HG02943 (cell line): Measurements from ENCODE around the gene GOLGA6L10.
"Not testable (repeated sequence)": the region's sequence is repeated elsewhere in the genome, so short reads cannot be mapped to it uniquely, and the experiment has no call there.

ENCODE experiments used
- ATAC-seq: cut with Tn5 transposase; IDR thresholded peaks from one replicate; pipeline ENCODE4 v1.9.1; 2021; ENCODE audit warnings: mild to moderate bottlenecking, low read depth, moderate library complexity; ENCODE audit not compliant: unreplicated experiment

The GOLGA6L10 gene

DNA sequence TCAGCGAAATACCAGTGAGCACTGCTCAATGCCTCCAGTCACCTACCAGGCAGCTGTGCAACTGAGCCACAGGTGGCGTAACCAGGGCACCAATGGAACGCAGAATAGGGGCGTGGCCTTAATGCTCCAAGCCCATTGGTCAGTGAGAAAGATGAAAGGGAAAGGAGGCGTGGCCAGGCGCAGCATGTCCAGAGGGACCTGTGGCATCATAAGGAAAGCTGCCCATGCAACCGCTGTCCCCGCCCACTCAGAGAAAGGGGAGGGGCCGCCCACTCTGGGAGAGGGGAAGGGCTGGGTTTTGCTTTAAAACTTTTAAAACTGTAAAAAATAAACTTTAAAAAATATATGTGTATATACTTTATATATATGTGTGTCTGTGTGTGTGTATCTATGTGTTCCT, at the start of gene GOLGA6L10:
Gene GOLGA6L10 (minus strand): TSS at position 101 of the 400 bp plus-strand sequence. CDS start 100 bp downstream, at position 1.
- not testable (repeated sequence) for ATAC-seq

DNA sequence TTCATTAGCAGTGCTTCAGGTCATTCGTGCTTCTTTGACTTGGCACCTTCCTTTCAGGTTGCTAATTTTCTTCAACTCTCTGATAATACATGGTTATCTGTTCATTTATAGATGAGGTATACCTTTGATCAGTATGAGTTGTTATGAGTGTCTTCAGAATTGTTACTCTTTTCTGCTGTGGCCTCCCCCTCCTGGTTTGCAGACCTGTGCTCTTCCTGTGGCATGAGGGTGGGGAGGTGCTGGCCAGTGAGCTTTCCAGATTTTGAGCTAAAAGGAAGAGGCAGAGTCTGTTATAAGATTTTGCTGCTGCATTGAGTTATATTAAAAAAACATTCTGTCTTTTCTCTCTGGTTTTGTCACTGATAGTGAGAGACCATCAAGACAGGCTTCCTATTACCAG, 49.5 kb upstream of the GOLGA6L10 start:
- ATAC-seq, result no peak

DNA sequence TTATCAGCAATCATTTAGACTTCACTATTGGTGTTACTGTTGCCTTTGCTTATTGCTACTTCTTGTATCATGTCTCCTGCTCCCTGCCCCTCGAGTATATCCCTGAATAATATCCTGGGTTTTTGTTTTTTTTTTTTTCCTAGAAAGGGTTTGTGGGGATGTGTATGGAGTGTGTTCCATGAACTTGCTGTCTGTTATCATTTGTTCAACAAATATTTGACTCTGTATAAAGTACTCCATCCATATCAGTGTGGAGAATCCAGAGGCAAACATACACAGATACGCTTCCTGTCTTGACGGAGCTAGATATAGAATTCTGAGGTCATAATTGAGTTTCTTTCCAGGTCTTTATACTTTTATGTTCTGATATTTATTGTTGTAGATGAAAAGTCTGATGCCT, 48.5 kb upstream of the GOLGA6L10 start:
- no peak for ATAC-seq

GRCh38 chr15:82395788-82396187, 46.5 kb upstream of the GOLGA6L10 start:
- not testable (repeated sequence) for ATAC-seq

DNA sequence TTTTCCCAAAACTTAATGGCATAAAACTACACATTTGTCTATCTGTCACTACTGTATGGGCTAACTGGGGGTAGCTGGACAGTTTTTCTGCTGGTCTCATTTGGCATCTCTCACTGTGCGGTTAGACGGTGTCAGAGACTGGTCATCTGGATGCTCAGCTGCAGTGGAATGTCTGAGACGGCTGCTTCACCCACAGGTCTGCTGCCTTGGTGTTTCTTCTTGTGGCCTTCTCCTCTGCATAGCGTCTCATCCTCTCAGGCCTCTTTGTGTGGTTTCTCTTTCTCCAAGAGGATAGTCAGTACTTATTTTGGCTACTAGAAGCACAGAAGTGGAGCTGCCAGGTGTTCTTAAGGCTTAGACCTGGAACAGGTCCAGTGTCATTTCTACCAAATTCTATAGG, 44.4 kb upstream of the GOLGA6L10 start:
- no peak for ATAC-seq

- ATAC-seq, result not testable (repeated sequence)
These were observed 42.8 kb upstream of the GOLGA6L10 start for GRCh38 chr15:82392077-82392476.

GRCh38 chr15:82390152-82390551, 40.9 kb upstream of the GOLGA6L10 start:
- not testable (repeated sequence) for ATAC-seq

DNA sequence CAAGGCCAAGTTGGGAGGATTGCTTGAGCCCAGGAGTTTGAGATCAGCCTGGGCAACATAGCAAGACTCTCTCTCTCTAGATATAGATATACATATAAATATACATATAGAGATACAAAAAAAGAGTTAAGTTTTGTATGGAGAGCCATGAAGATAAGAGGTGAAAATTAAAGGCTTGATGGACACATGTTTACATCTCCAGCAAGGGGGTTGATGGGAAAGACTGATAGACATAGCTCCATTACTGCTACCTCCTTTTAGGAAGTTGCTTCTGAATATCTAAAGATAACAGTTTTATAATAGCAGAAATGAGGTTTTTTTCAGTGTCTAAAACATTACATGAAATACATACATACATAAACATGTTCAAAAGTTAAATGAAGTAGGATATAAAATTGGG, 37.9 kb upstream of the GOLGA6L10 start:
- ATAC-seq, result not testable (repeated sequence)

DNA sequence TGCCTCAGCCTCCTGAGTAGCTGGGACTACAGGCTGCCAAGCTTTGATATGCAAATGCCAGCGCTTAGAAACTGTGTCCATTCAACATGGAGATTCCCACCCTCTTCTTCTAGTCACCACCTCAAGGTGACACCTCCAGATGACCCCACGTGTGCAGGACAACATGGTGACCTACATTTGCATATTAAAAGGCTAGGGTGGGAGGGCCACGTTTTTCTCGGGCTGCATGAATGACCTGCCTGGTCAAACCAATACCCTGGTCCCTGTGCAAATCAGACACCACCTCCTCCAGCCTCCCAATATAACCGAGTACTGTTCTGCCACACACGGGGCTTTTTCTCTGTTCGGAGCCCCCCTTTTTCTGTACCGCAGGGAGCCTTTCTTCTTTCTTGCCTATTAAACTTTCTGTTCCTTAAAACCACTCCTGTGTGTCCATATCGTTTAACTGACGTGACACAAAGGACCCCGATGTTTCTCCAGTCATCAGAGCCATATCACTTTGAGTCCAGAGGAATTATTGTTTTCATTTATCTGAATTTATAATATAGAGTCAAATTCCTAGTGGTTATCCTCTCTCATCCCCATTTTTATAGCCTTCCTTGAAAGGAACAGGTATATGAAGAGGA, 32.2 kb upstream of the GOLGA6L10 start:
- ATAC-seq, result not testable (repeated sequence)

GRCh38 chr15:82379552-82379951, 30.3 kb upstream of the GOLGA6L10 start:
- not testable (repeated sequence) for ATAC-seq

DNA sequence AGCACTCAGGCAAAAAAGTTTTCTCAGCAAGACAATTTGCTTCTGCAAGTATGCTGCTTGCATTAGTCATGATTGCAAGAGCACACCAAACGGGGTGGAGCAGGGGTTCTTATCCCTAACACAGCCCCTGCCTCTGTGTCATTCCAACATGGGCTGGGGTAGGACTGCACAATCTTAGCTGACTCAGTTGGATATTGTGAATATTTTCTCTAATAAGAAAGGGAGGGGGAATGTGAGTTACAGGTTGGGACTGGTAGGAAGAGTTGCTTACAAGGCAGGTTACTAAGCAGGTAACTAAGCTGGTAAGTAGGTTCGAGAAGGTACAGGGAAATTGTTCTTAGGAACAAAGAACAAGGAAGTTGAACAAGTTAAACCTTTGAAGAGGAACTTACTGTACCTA, 24.4 kb upstream of the GOLGA6L10 start:
- not testable (repeated sequence) for ATAC-seq

GRCh38 chr15:82371656-82372055, 22.4 kb upstream of the GOLGA6L10 start:
- ATAC-seq, result no peak

- not testable (repeated sequence) for ATAC-seq
These were observed 18.5 kb upstream of the GOLGA6L10 start for GRCh38 chr15:82367790-82368189.

DNA sequence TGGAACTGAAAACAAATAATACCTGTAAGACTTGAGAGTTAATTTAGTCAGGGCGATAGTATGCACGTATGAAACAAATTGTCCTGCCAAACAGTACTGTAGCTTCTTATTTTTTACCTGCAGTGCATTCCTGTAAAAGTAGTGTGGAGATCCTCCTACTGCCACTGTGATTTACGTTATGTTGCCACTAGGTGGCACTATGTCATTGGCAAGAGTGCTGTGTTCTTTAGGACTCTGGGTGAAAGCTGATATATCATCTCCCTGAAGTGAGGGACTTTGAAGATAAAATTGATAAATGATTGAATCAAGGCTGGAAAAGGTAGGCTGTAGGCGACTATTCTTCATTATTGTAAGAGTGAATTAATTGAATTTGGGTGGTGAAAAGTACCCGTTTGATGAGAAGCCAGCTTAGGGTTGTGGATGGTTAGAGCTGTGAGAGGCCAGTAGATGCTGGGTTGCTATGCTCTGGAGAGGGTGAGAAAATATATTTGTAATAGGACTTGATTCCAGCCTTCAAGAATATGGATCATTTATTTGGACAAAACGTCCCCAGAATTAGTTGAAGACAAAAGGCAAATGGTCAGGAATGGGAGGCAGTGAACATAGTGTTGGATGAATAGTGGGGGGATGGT, 16.5 kb upstream of the GOLGA6L10 start:
- peak; percentile 98 for ATAC-seq

- ATAC-seq, result not testable (repeated sequence)
These were observed 15.3 kb upstream of the GOLGA6L10 start for GRCh38 chr15:82364548-82364947.

DNA sequence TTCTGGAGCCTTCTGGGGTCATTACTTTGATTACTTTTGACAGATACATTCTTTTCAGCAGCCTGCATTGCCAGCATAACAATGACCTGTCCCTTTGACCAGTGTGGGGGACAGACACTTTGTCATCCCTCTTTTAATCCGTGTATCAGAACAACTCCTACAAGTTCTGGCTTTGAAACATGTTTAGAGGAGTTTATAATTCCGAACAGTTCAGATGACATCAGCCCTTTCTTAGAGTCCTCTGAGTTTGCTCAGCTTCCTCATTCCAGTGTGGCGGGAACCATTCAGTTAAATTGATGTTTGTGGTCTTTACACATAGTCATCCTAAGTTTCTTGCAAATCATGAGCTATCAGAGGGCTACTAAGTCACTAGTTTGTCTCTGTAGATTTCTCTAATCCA, 13.5 kb upstream of the GOLGA6L10 start:
- not testable (repeated sequence) for ATAC-seq

GRCh38 chr15:82360618-82361017, 11.3 kb upstream of the GOLGA6L10 start:
- ATAC-seq, result not testable (repeated sequence)

GRCh38 chr15:82355055-82355454, 5.8 kb upstream of the GOLGA6L10 start:
- ATAC-seq, result not testable (repeated sequence)

- not testable (repeated sequence) for ATAC-seq
These were observed 5.3 kb upstream of the GOLGA6L10 start for GRCh38 chr15:82354546-82354945.

DNA sequence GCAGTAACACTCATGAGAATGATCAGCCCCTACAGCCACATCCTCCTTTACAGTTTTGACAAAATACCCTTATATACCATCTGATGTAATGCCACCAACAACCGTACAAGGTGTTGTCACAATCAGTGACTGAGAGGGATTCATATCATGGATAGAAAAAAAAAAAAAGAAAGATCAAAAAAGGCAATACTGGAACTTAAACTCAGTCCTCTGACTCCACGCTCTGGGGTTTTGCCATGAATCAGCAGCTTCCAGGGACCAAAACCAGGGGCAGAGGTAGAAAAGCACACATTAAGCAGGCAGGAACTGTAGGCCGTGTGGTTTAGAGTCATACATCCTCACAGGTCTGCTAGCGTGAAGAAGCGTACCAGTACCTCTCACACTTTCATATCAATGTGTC, 1.6 kb downstream of the GOLGA6L10 start:
- ATAC-seq, result not testable (repeated sequence)

- ATAC-seq, result not testable (repeated sequence)
These were observed 4.1 kb downstream of the GOLGA6L10 start for GRCh38 chr15:82345176-82345575.

GRCh38 chr15:82344421-82344820, 4.9 kb downstream of the GOLGA6L10 start:
- not testable (repeated sequence) for ATAC-seq
